Measurements from ENCODE around the gene LRP1-AS.
A peak's percentile ranks its signal among the peaks of the same experiment; 100 is the strongest.

DNA sequence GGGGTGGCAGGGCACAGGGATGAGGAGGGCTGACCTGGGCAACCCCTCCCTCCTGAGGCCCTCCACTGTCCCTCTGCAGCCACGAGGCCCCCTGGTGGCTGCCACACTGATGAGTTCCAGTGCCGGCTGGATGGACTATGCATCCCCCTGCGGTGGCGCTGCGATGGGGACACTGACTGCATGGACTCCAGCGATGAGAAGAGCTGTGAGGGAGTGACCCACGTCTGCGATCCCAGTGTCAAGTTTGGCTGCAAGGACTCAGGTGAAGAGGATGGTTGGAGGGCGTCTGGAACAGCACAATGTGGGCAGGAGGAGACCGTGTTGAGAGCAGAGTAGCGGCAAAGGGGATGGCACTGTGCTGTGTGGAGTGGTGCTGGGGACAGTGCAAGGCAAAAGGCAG, 25.7 kb upstream of the LRP1-AS start:
- no peak for TF ChIP-seq EP300 (IDR thresholded peaks at IDR 0.05)
- TF ChIP-seq, protein P1, sequence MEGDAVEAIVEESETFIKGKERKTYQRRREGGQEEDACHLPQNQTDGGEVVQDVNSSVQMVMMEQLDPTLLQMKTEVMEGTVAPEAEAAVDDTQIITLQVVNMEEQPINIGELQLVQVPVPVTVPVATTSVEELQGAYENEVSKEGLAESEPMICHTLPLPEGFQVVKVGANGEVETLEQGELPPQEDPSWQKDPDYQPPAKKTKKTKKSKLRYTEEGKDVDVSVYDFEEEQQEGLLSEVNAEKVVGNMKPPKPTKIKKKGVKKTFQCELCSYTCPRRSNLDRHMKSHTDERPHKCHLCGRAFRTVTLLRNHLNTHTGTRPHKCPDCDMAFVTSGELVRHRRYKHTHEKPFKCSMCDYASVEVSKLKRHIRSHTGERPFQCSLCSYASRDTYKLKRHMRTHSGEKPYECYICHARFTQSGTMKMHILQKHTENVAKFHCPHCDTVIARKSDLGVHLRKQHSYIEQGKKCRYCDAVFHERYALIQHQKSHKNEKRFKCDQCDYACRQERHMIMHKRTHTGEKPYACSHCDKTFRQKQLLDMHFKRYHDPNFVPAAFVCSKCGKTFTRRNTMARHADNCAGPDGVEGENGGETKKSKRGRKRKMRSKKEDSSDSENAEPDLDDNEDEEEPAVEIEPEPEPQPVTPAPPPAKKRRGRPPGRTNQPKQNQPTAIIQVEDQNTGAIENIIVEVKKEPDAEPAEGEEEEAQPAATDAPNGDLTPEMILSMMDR (IDR thresholded peaks at IDR 0.05) = peak; percentile 26 to 65 (median 32)
- no peak for TF ChIP-seq POLR2A (IDR thresholded peaks at IDR 0.05)

All from tibial nerve (tissue), 4 donors.